HG02840 (cell line): ENCODE measurements around the gene EGFLAM.
"Not testable (repeated sequence)": the region's sequence is repeated elsewhere in the genome, so short reads cannot be mapped to it uniquely, and the experiment has no call there.

ENCODE experiments used
- ATAC-seq: cut with Tn5 transposase; IDR thresholded peaks from one replicate; pipeline ENCODE4 v1.9.1; 2021; ENCODE audit warnings: mild to moderate bottlenecking, moderate library complexity, moderate number of reproducible peaks; ENCODE audit not compliant: unreplicated experiment, low FRiP score

Gene EGFLAM

GRCh38 chr5:38321978-38322377, 63.6 kb downstream of the EGFLAM start:
- no peak for ATAC-seq

- no peak for ATAC-seq
Measured at GRCh38 chr5:38323645-38324295, 65.4 kb downstream of the EGFLAM start.

GRCh38 chr5:38329132-38329715, 70.9 kb downstream of the EGFLAM start:
- no peak for ATAC-seq

- no peak for ATAC-seq
Measured at GRCh38 chr5:38330207-38330606, 71.8 kb downstream of the EGFLAM start.

GRCh38 chr5:38331831-38332230, 73.5 kb downstream of the EGFLAM start:
- ATAC-seq = no peak

GRCh38 chr5:38333181-38333580, 74.8 kb downstream of the EGFLAM start:
- not testable (repeated sequence) for ATAC-seq

- ATAC-seq = no peak
Measured at GRCh38 chr5:38338455-38338854, 80.1 kb downstream of the EGFLAM start.

GRCh38 chr5:38339446-38339845, 81.1 kb downstream of the EGFLAM start:
- no peak for ATAC-seq

- no peak for ATAC-seq
Measured at GRCh38 chr5:38341056-38341455, 82.7 kb downstream of the EGFLAM start.

- no peak for ATAC-seq
Measured at GRCh38 chr5:38341641-38342040, 83.3 kb downstream of the EGFLAM start.

- no peak for ATAC-seq
Measured at GRCh38 chr5:38342261-38342660, 83.9 kb downstream of the EGFLAM start.

GRCh38 chr5:38344891-38345290, 86.5 kb downstream of the EGFLAM start:
- no peak for ATAC-seq

GRCh38 chr5:38346593-38346992, 88.2 kb downstream of the EGFLAM start:
- ATAC-seq = no peak

GRCh38 chr5:38347040-38347763, 88.8 kb downstream of the EGFLAM start:
- ATAC-seq = no peak

- no peak for ATAC-seq
Measured at GRCh38 chr5:38347896-38348295, 89.5 kb downstream of the EGFLAM start.

GRCh38 chr5:38360323-38361061, 102.1 kb downstream of the EGFLAM start:
- no peak for ATAC-seq

- no peak for ATAC-seq
Measured at GRCh38 chr5:38362713-38363112, 104.4 kb downstream of the EGFLAM start.

- no peak for ATAC-seq
Measured at GRCh38 chr5:38364825-38365224, 106.5 kb downstream of the EGFLAM start.

GRCh38 chr5:38367410-38367809, 109.1 kb downstream of the EGFLAM start:
- ATAC-seq = no peak

GRCh38 chr5:38367966-38368365, 109.6 kb downstream of the EGFLAM start:
- no peak for ATAC-seq

GRCh38 chr5:38369692-38370091, 111.3 kb downstream of the EGFLAM start:
- ATAC-seq = no peak
